Liver (tissue), 9 donors: ENCODE results near the gene SLC24A3. TPM values are rescaled to one million over a fixed set of nuclear protein-coding genes. Genes with fewer than 3 reads are reported as not detected.

Experiments
- DNase-seq: peaks from one replicate; pipeline ENCODE4 v3.0.0-alpha.2; 2017; ENCODE audit warnings: low spot score
- H3K27ac ChIP-seq, 2 donors: one replicate each; pipeline ENCODE4 v1.7.0; 2013; ENCODE audit warnings: inconsistent platforms in 2 of 2, low read length in 2 of 2, control low read depth in 1 of 2, low read depth in 1 of 2, mild to moderate bottlenecking in 1 of 2
- H3K27me3 ChIP-seq, 4 donors: one replicate each; pipeline versions ENCODE4 v1.6.1 to v1.7.0; 2013; ENCODE audit warnings: low read length in 3 of 4, inconsistent platforms in 1 of 4, mild to moderate bottlenecking in 1 of 4, moderate library complexity in 1 of 4; ENCODE audit not compliant: control insufficient read depth in 4 of 4, insufficient read depth in 4 of 4
- H3K36me3 ChIP-seq, 4 donors: one replicate each; pipeline versions ENCODE4 v1.6.1 to v1.7.0; 2013; ENCODE audit warnings: low read length in 3 of 4, mild to moderate bottlenecking in 3 of 4, low read depth in 1 of 4, moderate library complexity in 1 of 4; ENCODE audit not compliant: control insufficient read depth in 4 of 4, insufficient read depth in 3 of 4
- H3K4me1 ChIP-seq, 4 donors: one replicate each; pipeline versions ENCODE4 v1.6.1 to v1.7.0; 2013; ENCODE audit warnings: low read length in 3 of 4, mild to moderate bottlenecking in 3 of 4, moderate library complexity in 1 of 4; ENCODE audit not compliant: control insufficient read depth in 4 of 4, insufficient read depth in 4 of 4
- H3K4me3 ChIP-seq, 3 donors: one replicate each; pipeline versions ENCODE4 v1.6.1 to v1.7.0; 2013; ENCODE audit warnings: low read length in 3 of 3, control low read depth in 1 of 3, low read depth in 1 of 3, mild to moderate bottlenecking in 1 of 3
- H3K9ac ChIP-seq, 2 donors: one replicate each; pipeline ENCODE4 v1.7.0; 2013; ENCODE audit warnings: low read length in 2 of 2, mild to moderate bottlenecking in 2 of 2, moderate library complexity in 2 of 2, control low read depth in 1 of 2, low read depth in 1 of 2
- H3K9me3 ChIP-seq, 4 donors: one replicate each; pipeline versions ENCODE4 v1.6.1 to v1.7.0; 2013; ENCODE audit warnings: low read length in 3 of 4; ENCODE audit not compliant: control insufficient read depth in 4 of 4
- EGR1 ChIP-seq, 2 donors: IDR thresholded peaks; 2 replicates each; pipeline ENCODE4 v1.6.1; 2016 to 2018; ENCODE audit warnings: antibody characterized with exemption in 2 of 2, low read depth in 2 of 2
- FOXA1 ChIP-seq: IDR thresholded peaks from 2 replicates; pipeline ENCODE4 v1.6.1; 2016; ENCODE audit warnings: antibody characterized with exemption
- FOXA2 ChIP-seq: IDR thresholded peaks from 2 replicates; pipeline ENCODE4 v1.6.1; 2016; ENCODE audit warnings: antibody characterized with exemption
- GABPA ChIP-seq, 2 donors: IDR thresholded peaks in 1 of 2; conservative IDR thresholded peaks in 1 of 2; 2 replicates each; pipeline ENCODE4 v1.6.1; 2016; ENCODE audit warnings: antibody characterized with exemption in 2 of 2, mild to moderate bottlenecking in 1 of 2, moderate library complexity in 1 of 2
- HNF4A ChIP-seq, 2 donors: conservative IDR thresholded peaks; 2 replicates each; pipeline ENCODE4 v1.6.1; 2016; ENCODE audit warnings: antibody characterized with exemption in 2 of 2, mild to moderate bottlenecking in 2 of 2
- HNF4G ChIP-seq: IDR thresholded peaks from 2 replicates; pipeline ENCODE4 v1.6.1; 2016; ENCODE audit warnings: antibody characterized with exemption
- JUND ChIP-seq, 2 donors: IDR thresholded peaks; 2 replicates each; pipeline ENCODE4 v1.6.1; 2016; ENCODE audit warnings: antibody characterized with exemption in 2 of 2
- NR2F2 ChIP-seq: IDR thresholded peaks from 2 replicates; pipeline ENCODE4 v1.6.1; 2016; ENCODE audit warnings: antibody characterized with exemption
- RAD21 ChIP-seq, 2 donors: IDR thresholded peaks; 2 replicates each; pipeline ENCODE4 v1.6.1; 2016; ENCODE audit warnings: antibody characterized with exemption in 2 of 2, mild to moderate bottlenecking in 2 of 2
- RXRA ChIP-seq, 2 donors: IDR thresholded peaks; 2 replicates each; pipeline ENCODE4 v1.6.1; 2017 to 2018; ENCODE audit warnings: antibody characterized with exemption in 2 of 2, mild to moderate bottlenecking in 1 of 2
- SP1 ChIP-seq: IDR thresholded peaks from 2 replicates; pipeline ENCODE4 v1.6.1; 2018; ENCODE audit warnings: antibody characterized with exemption, mild to moderate bottlenecking
- TAF1 ChIP-seq: conservative IDR thresholded peaks from 2 replicates; pipeline ENCODE4 v1.6.1; 2016; ENCODE audit warnings: antibody characterized with exemption, mild to moderate bottlenecking
- YY1 ChIP-seq: IDR thresholded peaks from 2 replicates; pipeline ENCODE4 v1.6.1; 2016; ENCODE audit warnings: antibody characterized with exemption, mild to moderate bottlenecking
- WGBS: extraction: QIAGEN DNeasy Blood & Tissue Kit; methylation state at CpG from one replicate; pipeline ENCODE4 v1.1.7; 2013; 5-methylcytosine and 5-hydroxymethylcytosine counted together
- polyA plus RNA-seq, 2 donors: library from polyadenylated mRNA; stranded (reverse) in 1 of 2; unstranded in 1 of 2; fragments of 200-250 nt in 1 of 2; fragments of >200 nt in 1 of 2; fragmentation: Nextera tagmentation in 1 of 2; extraction: Ambion mirVana in 1 of 2; gene quantifications; one replicate each; pipeline versions ENCODE4 v1.2.1 to v1.2.3, GENCODE V29; 2013 to 2015
- total RNA-seq, 2 donors: library from RNA; depleted of rRNA; stranded (reverse); fragments of >200 nt; gene quantifications; one replicate each; pipeline ENCODE4 v1.2.3, GENCODE V29; 2014
- TF ChIP-seq, protein P1 (sequence below): fragments of 150-350 bp; IDR thresholded peaks from 2 replicates; pipeline ENCODE4 v1.5.1; 2017; ENCODE audit warnings: improper control_type of control experiment, low read depth, low read length; ENCODE audit not compliant: missing input control
- TF ChIP-seq, protein P2 (sequence below): IDR thresholded peaks from 2 replicates; pipeline ENCODE4 v1.6.1; 2016; ENCODE audit warnings: antibody characterized with exemption
- TF ChIP-seq, protein P3 (sequence below): IDR thresholded peaks from 2 replicates; pipeline ENCODE4 v1.6.1; 2016; ENCODE audit warnings: antibody characterized with exemption
- TF ChIP-seq, protein P4 (sequence below): IDR thresholded peaks from 2 replicates; pipeline ENCODE4 v1.6.1; 2016; ENCODE audit warnings: antibody characterized with exemption, mild to moderate bottlenecking
- donor health status: healthy.
- donor health status: healthy.
- donor health status: healthy.
- donor health status: healthy.
- donor health status: healthy.

Gene SLC24A3
- total and polyA plus RNA-seq, 4 donors = 0.28 to 1.8 (median 0.46) TPM

DNA sequence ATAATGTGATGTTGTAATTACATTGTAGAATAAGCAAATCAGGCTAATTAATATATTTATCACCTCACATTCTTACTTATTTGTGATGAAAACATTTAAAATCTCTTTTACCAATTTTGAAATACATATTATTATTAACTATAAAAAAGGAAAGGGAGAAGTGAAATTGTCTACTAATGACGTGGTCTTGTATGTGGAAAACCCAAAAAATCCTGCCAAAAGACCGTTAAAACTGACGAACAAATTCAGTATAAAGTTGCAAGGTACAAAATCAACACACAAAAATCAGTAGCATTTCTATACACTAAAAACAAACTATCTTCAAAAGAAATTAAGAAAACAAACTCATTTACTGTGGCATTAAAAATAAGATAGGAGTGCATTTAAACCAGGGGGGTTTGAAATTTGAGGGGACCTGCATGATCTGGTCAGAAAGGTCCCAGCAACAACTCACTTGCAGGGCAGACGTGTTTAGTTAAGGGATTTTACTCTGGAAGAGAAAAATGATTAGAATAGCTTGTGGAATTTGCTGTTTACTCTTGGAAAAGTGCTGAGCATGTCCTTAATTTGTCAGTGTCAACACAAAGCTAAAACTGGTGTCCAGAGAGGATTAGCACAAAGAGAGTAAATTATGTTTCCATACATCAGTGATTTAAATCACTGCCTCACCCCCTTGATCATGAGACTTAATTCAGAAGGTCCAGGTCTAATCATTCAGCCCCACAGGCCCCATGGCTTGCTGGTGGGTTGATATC lies 310.6 kb downstream of the SLC24A3 start:
- no peaks in the 10 kb centered on the region for H3K4me1 ChIP-seq
- no peak overlapping the region for H3K27ac ChIP-seq
- H3K9ac ChIP-seq = no peak overlapping the region
- H3K36me3 ChIP-seq = no peaks in the 10 kb centered on the region
- DNase-seq = no peak
- no peaks in the 10 kb centered on the region for H3K9me3 ChIP-seq
- no peak overlapping the region for H3K4me3 ChIP-seq
- no peaks in the 10 kb centered on the region for H3K27me3 ChIP-seq
- 65% methylated on average over 4 of the region's 4 CpGs for WGBS
- TF ChIP-seq RAD21 (IDR thresholded peaks at IDR 0.05) (no peak), YY1 (no peak), TAF1 (no peak), FOXA2 (no peak), JUND (IDR thresholded peaks at IDR 0.05) (no peak), HNF4G (no peak), HNF4A (conservative IDR thresholded peaks at IDR 0.05) (no peak), RXRA (IDR thresholded peaks at IDR 0.05) (no peak), SP1 (no peak)
- TF ChIP-seq, protein P1, sequence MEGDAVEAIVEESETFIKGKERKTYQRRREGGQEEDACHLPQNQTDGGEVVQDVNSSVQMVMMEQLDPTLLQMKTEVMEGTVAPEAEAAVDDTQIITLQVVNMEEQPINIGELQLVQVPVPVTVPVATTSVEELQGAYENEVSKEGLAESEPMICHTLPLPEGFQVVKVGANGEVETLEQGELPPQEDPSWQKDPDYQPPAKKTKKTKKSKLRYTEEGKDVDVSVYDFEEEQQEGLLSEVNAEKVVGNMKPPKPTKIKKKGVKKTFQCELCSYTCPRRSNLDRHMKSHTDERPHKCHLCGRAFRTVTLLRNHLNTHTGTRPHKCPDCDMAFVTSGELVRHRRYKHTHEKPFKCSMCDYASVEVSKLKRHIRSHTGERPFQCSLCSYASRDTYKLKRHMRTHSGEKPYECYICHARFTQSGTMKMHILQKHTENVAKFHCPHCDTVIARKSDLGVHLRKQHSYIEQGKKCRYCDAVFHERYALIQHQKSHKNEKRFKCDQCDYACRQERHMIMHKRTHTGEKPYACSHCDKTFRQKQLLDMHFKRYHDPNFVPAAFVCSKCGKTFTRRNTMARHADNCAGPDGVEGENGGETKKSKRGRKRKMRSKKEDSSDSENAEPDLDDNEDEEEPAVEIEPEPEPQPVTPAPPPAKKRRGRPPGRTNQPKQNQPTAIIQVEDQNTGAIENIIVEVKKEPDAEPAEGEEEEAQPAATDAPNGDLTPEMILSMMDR = no peak
- TF ChIP-seq, protein P2, sequence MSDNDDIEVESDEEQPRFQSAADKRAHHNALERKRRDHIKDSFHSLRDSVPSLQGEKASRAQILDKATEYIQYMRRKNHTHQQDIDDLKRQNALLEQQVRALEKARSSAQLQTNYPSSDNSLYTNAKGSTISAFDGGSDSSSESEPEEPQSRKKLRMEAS = no peak
- TF ChIP-seq, protein P3, sequence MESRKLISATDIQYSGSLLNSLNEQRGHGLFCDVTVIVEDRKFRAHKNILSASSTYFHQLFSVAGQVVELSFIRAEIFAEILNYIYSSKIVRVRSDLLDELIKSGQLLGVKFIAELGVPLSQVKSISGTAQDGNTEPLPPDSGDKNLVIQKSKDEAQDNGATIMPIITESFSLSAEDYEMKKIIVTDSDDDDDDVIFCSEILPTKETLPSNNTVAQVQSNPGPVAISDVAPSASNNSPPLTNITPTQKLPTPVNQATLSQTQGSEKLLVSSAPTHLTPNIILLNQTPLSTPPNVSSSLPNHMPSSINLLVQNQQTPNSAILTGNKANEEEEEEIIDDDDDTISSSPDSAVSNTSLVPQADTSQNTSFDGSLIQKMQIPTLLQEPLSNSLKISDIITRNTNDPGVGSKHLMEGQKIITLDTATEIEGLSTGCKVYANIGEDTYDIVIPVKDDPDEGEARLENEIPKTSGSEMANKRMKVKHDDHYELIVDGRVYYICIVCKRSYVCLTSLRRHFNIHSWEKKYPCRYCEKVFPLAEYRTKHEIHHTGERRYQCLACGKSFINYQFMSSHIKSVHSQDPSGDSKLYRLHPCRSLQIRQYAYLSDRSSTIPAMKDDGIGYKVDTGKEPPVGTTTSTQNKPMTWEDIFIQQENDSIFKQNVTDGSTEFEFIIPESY = no peak

DNA sequence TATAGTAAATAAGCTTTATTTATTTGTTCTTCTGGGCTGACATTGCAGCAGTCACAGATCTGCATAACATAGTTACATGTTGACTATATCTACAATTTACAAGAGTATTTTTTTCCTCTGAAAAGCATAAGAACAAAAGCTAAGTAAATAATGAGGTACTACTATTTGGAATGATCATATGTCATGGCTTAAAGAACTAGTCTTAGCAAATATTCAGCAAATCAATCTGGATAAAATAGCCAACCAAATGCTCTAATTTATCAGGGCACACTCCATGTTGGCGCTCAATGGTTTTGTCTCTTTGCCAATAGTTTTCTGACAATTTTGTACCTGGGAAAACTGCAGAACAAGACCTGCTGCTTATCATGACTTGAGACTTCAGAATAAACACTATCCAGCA lies 312.2 kb downstream of the SLC24A3 start:
- no peak overlapping the region for H3K4me3 ChIP-seq
- no peaks in the 10 kb centered on the region for H3K9me3 ChIP-seq
- no peaks in the 10 kb centered on the region for H3K36me3 ChIP-seq
- no peak overlapping the region for H3K9ac ChIP-seq
- H3K27me3 ChIP-seq = no peaks in the 10 kb centered on the region
- H3K4me1 ChIP-seq = no peaks in the 10 kb centered on the region
- H3K27ac ChIP-seq = no peak overlapping the region
- no peak for TF ChIP-seq EGR1 (IDR thresholded peaks at IDR 0.05; ENCODE audit: low read depth in 2 of 2)
- no peak for TF ChIP-seq FOXA1
- TF ChIP-seq NR2F2 = no peak
- TF ChIP-seq RAD21 (IDR thresholded peaks at IDR 0.05) = no peak
- DNase-seq = no peak
- WGBS = 86% methylated on average over 1 of the region's 1 CpG

DNA sequence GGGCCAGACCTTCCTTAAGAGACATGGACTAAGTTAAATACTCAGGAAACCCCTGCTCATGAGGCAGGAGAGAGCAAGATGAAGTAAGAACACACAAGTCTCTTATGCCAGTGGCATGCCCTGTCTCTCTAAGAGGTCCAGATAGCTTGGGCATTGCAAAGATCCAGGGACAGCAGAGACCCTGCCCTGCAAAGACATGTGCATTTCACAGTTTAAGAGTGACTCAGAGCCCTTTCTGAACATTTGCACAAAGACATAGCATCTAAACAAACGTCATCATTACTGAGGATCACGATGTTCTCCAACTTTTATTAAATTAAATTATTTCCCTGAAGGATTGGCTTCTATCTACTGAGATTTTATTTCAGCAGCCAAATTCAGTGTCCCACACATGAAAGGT lies 315.1 kb downstream of the SLC24A3 start:
- 82% methylated on average over 2 of the region's 2 CpGs for whole genome bisulfite sequencing
- Histone ChIP-seq H3K9me3 (no peaks in the 10 kb centered on the region), H3K9ac (no peak overlapping the region), H3K27ac (no peak overlapping the region), H3K36me3 (no peaks in the 10 kb centered on the region), H3K27me3 (peaks cover 0 to 3% (median 0%) of the 10 kb centered on the region in 4 donors), H3K4me1 (no peaks in the 10 kb centered on the region), H3K4me3 (no peak overlapping the region)
- DNase-seq = no peak
- TF ChIP-seq TAF1 (no peak), EGR1 (IDR thresholded peaks at IDR 0.05; ENCODE audit: low read depth in 2 of 2) (no peak), JUND (IDR thresholded peaks at IDR 0.05) (no peak), GABPA (IDR thresholded peaks at IDR 0.05 in 1 of 2, conservative IDR thresholded peaks at IDR 0.05 in 1 of 2) (no peak), HNF4A (conservative IDR thresholded peaks at IDR 0.05) (no peak), FOXA1 (no peak), RXRA (IDR thresholded peaks at IDR 0.05) (no peak), RAD21 (IDR thresholded peaks at IDR 0.05) (no peak), NR2F2 (no peak), SP1 (no peak)
- TF ChIP-seq, protein P3 = no peak
- TF ChIP-seq, protein P4, sequence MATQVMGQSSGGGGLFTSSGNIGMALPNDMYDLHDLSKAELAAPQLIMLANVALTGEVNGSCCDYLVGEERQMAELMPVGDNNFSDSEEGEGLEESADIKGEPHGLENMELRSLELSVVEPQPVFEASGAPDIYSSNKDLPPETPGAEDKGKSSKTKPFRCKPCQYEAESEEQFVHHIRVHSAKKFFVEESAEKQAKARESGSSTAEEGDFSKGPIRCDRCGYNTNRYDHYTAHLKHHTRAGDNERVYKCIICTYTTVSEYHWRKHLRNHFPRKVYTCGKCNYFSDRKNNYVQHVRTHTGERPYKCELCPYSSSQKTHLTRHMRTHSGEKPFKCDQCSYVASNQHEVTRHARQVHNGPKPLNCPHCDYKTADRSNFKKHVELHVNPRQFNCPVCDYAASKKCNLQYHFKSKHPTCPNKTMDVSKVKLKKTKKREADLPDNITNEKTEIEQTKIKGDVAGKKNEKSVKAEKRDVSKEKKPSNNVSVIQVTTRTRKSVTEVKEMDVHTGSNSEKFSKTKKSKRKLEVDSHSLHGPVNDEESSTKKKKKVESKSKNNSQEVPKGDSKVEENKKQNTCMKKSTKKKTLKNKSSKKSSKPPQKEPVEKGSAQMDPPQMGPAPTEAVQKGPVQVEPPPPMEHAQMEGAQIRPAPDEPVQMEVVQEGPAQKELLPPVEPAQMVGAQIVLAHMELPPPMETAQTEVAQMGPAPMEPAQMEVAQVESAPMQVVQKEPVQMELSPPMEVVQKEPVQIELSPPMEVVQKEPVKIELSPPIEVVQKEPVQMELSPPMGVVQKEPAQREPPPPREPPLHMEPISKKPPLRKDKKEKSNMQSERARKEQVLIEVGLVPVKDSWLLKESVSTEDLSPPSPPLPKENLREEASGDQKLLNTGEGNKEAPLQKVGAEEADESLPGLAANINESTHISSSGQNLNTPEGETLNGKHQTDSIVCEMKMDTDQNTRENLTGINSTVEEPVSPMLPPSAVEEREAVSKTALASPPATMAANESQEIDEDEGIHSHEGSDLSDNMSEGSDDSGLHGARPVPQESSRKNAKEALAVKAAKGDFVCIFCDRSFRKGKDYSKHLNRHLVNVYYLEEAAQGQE = no peak
